Stomach smooth muscle (tissue), 2 donors: ENCODE results near the gene PCF11.

Source experiments
- H3K27ac ChIP-seq: one replicate; pipeline ENCODE4 v1.7.0; 2013; ENCODE audit warnings: mild to moderate bottlenecking, low read length, inconsistent platforms
- H3K27me3 ChIP-seq, 2 donors: one replicate each; pipeline ENCODE4 v1.7.0; 2013; ENCODE audit warnings: low read length in 2 of 2; ENCODE audit not compliant: insufficient read depth in 2 of 2, control insufficient read depth in 1 of 2
- H3K36me3 ChIP-seq, 2 donors: one replicate each; pipeline ENCODE4 v1.7.0; 2013; ENCODE audit warnings: low read length in 2 of 2; ENCODE audit not compliant: control insufficient read depth in 2 of 2, insufficient read depth in 2 of 2
- H3K4me1 ChIP-seq: one replicate; pipeline ENCODE4 v1.7.0; 2013; ENCODE audit warnings: low read length; ENCODE audit not compliant: control insufficient read depth, insufficient read depth
- H3K4me3 ChIP-seq, 2 donors: one replicate each; pipeline ENCODE4 v1.7.0; 2013; ENCODE audit warnings: low read length in 2 of 2
- H3K9ac ChIP-seq, 2 donors: one replicate each; pipeline ENCODE4 v1.7.0; 2013; ENCODE audit warnings: low read length in 2 of 2, mild to moderate bottlenecking in 1 of 2
- H3K9me3 ChIP-seq, 2 donors: one replicate each; pipeline ENCODE4 v1.7.0; 2013; ENCODE audit warnings: low read length in 2 of 2; ENCODE audit not compliant: control insufficient read depth in 2 of 2
- donor health status: healthy.
- donor health status: Pancreatic carcinoma.

Gene PCF11

GRCh38 chr11:83170865-83171264 lies 13.9 kb downstream of the PCF11 start:
- Histone ChIP-seq H3K4me1 (peaks cover 11% of the 10 kb centered on the region), H3K9ac (no peak overlapping the region), H3K4me3 (peak overlapping the region; percentile 44 to 55), H3K36me3 (peaks cover 32 to 33% of the 10 kb centered on the region in 2 donors), H3K27ac (no peak overlapping the region), H3K9me3 (no peaks in the 10 kb centered on the region), H3K27me3 (no peaks in the 10 kb centered on the region)

- Histone ChIP-seq H3K4me1 (peaks cover 11% of the 10 kb centered on the region), H3K9me3 (no peaks in the 10 kb centered on the region), H3K36me3 (peaks cover 21 to 22% of the 10 kb centered on the region in 2 donors), H3K27ac (no peak overlapping the region), H3K9ac (no peak overlapping the region), H3K4me3 (no peak overlapping the region), H3K27me3 (no peaks in the 10 kb centered on the region)
Measured at GRCh38 chr11:83172551-83172950, 15.6 kb downstream of the PCF11 start.

GRCh38 chr11:83174008-83174407 lies 17.1 kb downstream of the PCF11 start:
- H3K27ac ChIP-seq = no peak overlapping the region
- H3K9me3 ChIP-seq = no peaks in the 10 kb centered on the region
- peaks cover 11% of the 10 kb centered on the region for H3K4me1 ChIP-seq
- H3K9ac ChIP-seq = no peak overlapping the region
- H3K27me3 ChIP-seq = no peaks in the 10 kb centered on the region
- no peak overlapping the region for H3K4me3 ChIP-seq
- H3K36me3 ChIP-seq = peaks cover 7 to 8% of the 10 kb centered on the region in 2 donors

GRCh38 chr11:83175815-83176214 lies 18.9 kb downstream of the PCF11 start:
- Histone ChIP-seq H3K36me3 (peaks cover 6 to 17% of the 10 kb centered on the region in 2 donors), H3K4me3 (no peak overlapping the region), H3K9ac (no peak overlapping the region), H3K9me3 (no peaks in the 10 kb centered on the region), H3K27ac (no peak overlapping the region), H3K27me3 (no peaks in the 10 kb centered on the region), H3K4me1 (peaks cover 10% of the 10 kb centered on the region)

GRCh38 chr11:83181815-83182214 lies 24.9 kb downstream of the PCF11 start:
- H3K9me3 ChIP-seq = no peaks in the 10 kb centered on the region
- H3K27ac ChIP-seq = no peak overlapping the region
- no peak overlapping the region for H3K4me3 ChIP-seq
- no peaks in the 10 kb centered on the region for H3K27me3 ChIP-seq
- H3K36me3 ChIP-seq = peaks cover 16 to 46% of the 10 kb centered on the region in 2 donors
- no peak overlapping the region for H3K9ac ChIP-seq
- no peaks in the 10 kb centered on the region for H3K4me1 ChIP-seq

- H3K27me3 ChIP-seq = no peaks in the 10 kb centered on the region
- H3K9ac ChIP-seq = no peak overlapping the region
- H3K4me3 ChIP-seq = no peak overlapping the region
- no peaks in the 10 kb centered on the region for H3K4me1 ChIP-seq
- no peaks in the 10 kb centered on the region for H3K9me3 ChIP-seq
- peaks cover 23 to 41% of the 10 kb centered on the region in 2 donors for H3K36me3 ChIP-seq
- no peak overlapping the region for H3K27ac ChIP-seq
Measured at GRCh38 chr11:83185767-83186166, 28.8 kb downstream of the PCF11 start.

- Histone ChIP-seq H3K27ac (no peak overlapping the region), H3K9me3 (no peaks in the 10 kb centered on the region), H3K4me1 (peaks cover 5% of the 10 kb centered on the region), H3K27me3 (no peaks in the 10 kb centered on the region), H3K9ac (no peak overlapping the region), H3K4me3 (no peak overlapping the region), H3K36me3 (peaks cover 26 to 37% of the 10 kb centered on the region in 2 donors)
Measured at GRCh38 chr11:83187465-83187864, 30.5 kb downstream of the PCF11 start.

GRCh38 chr11:83191491-83191890 lies 34.6 kb downstream of the PCF11 start:
- no peak overlapping the region for H3K4me3 ChIP-seq
- H3K4me1 ChIP-seq = peaks cover 13% of the 10 kb centered on the region
- H3K27ac ChIP-seq = no peak overlapping the region
- H3K36me3 ChIP-seq = peaks cover 19 to 21% of the 10 kb centered on the region in 2 donors
- no peak overlapping the region for H3K9ac ChIP-seq
- no peaks in the 10 kb centered on the region for H3K27me3 ChIP-seq
- no peaks in the 10 kb centered on the region for H3K9me3 ChIP-seq

- peaks cover 15 to 18% of the 10 kb centered on the region in 2 donors for H3K36me3 ChIP-seq
- H3K27me3 ChIP-seq = no peaks in the 10 kb centered on the region
- peaks cover 13% of the 10 kb centered on the region for H3K4me1 ChIP-seq
- peak overlapping the region in 1 of 2 donors; percentile 99 for H3K9ac ChIP-seq
- H3K9me3 ChIP-seq = no peaks in the 10 kb centered on the region
- peak overlapping the region in 1 of 2 donors; percentile 96 for H3K4me3 ChIP-seq
- H3K27ac ChIP-seq = no peak overlapping the region
Measured at GRCh38 chr11:83191986-83192385, 35.1 kb downstream of the PCF11 start.

- Histone ChIP-seq H3K36me3 (peaks cover 15 to 16% of the 10 kb centered on the region in 2 donors), H3K4me3 (peak overlapping the region; percentile 96 to 99), H3K9ac (peak overlapping the region; percentile 96 to 99), H3K27ac (peak overlapping the region; percentile 90), H3K27me3 (no peaks in the 10 kb centered on the region), H3K4me1 (peaks cover 13% of the 10 kb centered on the region), H3K9me3 (no peaks in the 10 kb centered on the region)
Measured at GRCh38 chr11:83192606-83193245, 35.8 kb downstream of the PCF11 start.
